Peyer's patch (tissue), 4 donors: Measurements from ENCODE around the gene SLC15A1. TPM values are rescaled to one million over a fixed set of nuclear protein-coding genes. Genes with fewer than 3 reads are reported as not detected.

Source experiments
- DNase-seq, 3 donors: peaks; one replicate each; pipeline ENCODE4 v3.0.0-alpha.2; 2017 to 2019
- H3K27ac ChIP-seq, 4 donors: fragments of 200-600 bp; sonication (generic); one replicate each; pipeline ENCODE4 v1.5.1; 2016 to 2019
- H3K27me3 ChIP-seq, 2 donors: fragments of 200-600 bp; sonication (generic); one replicate each; pipeline ENCODE4 v1.5.1; 2019
- H3K36me3 ChIP-seq, 3 donors: fragments of 200-600 bp; sonication (generic); one replicate each; pipeline ENCODE4 v1.5.1; 2016 to 2019
- H3K4me1 ChIP-seq, 4 donors: fragments of 200-600 bp; sonication (generic); one replicate each; pipeline ENCODE4 v1.5.1; 2016 to 2019
- H3K4me3 ChIP-seq, 4 donors: fragments of 200-600 bp; sonication (generic); 1 replicate in 3 of 4; 2 replicates in 1 of 4; pipeline ENCODE4 v1.5.1; 2016 to 2019; ENCODE audit warnings: mild to moderate bottlenecking in 1 of 4
- H3K9me3 ChIP-seq, 4 donors: fragments of 200-600 bp; sonication (generic); one replicate each; pipeline ENCODE4 v1.5.1; 2016 to 2019; ENCODE audit warnings: mild to moderate bottlenecking in 1 of 4
- CTCF ChIP-seq, 6 experiments: fragments of 450-650 bp in 4 of 6; fragments of 200-600 bp in 2 of 6; sonication (generic) in 1 of 6; IDR thresholded peaks; one replicate each; pipeline ENCODE4 v1.5.1; 2017 to 2019; ENCODE audit warnings: antibody characterized with exemption in 6 of 6, mild to moderate bottlenecking in 3 of 6, moderate library complexity in 1 of 6
- POLR2A ChIP-seq, 2 donors: fragments of 450-650 bp; IDR thresholded peaks; one replicate each; pipeline ENCODE4 v1.5.1; 2017; ENCODE audit warnings: antibody characterized with exemption in 2 of 2, mild to moderate bottlenecking in 2 of 2, moderate library complexity in 2 of 2
- total RNA-seq, 4 donors: library from RNA; depleted of rRNA; stranded (reverse); fragments of >200 nt; gene quantifications; one replicate each; pipeline ENCODE4 v1.1.0, GENCODE V29; 2016

The SLC15A1 gene
- total RNA-seq, 4 donors from 2014 or later = 4.1 to 732 (median 555) TPM

GRCh38 chr13:98742961-98743360, 9.5 kb downstream of the SLC15A1 start:
- H3K36me3 ChIP-seq = no peaks in the 10 kb centered on the region
- TF ChIP-seq CTCF (IDR thresholded peaks at IDR 0.05) (no peak), POLR2A (IDR thresholded peaks at IDR 0.05) (no peak)
- H3K4me3 ChIP-seq = no peak overlapping the region
- no peaks in the 10 kb centered on the region for H3K27me3 ChIP-seq
- peaks cover 0 to 27% (median 0%) of the 10 kb centered on the region in 4 donors for H3K4me1 ChIP-seq
- no peak for DNase-seq
- peak overlapping the region in 2 of 4 donors; percentile 64 to 76 for H3K27ac ChIP-seq
- peaks cover 0 to 9% (median 0%) of the 10 kb centered on the region in 4 donors for H3K9me3 ChIP-seq

GRCh38 chr13:98741741-98742435, 10.6 kb downstream of the SLC15A1 start:
- H3K4me1 ChIP-seq = peaks cover 0 to 27% (median 0%) of the 10 kb centered on the region in 4 donors
- no peak overlapping the region for H3K4me3 ChIP-seq
- DNase-seq = no peak
- TF ChIP-seq CTCF (IDR thresholded peaks at IDR 0.05) (no peak), POLR2A (IDR thresholded peaks at IDR 0.05) (no peak)
- peaks cover 0 to 9% (median 0%) of the 10 kb centered on the region in 4 donors for H3K9me3 ChIP-seq
- H3K27me3 ChIP-seq = no peaks in the 10 kb centered on the region
- H3K27ac ChIP-seq = no peak overlapping the region
- no peaks in the 10 kb centered on the region for H3K36me3 ChIP-seq

- Histone ChIP-seq H3K9me3 (peaks cover 0 to 9% (median 0%) of the 10 kb centered on the region in 4 donors), H3K27me3 (no peaks in the 10 kb centered on the region), H3K4me3 (no peak overlapping the region), H3K4me1 (peaks cover 0 to 18% (median 0%) of the 10 kb centered on the region in 4 donors), H3K36me3 (no peaks in the 10 kb centered on the region), H3K27ac (no peak overlapping the region)
- TF ChIP-seq POLR2A (IDR thresholded peaks at IDR 0.05) = no peak
- no peak for TF ChIP-seq CTCF (IDR thresholded peaks at IDR 0.05)
- DNase-seq = no peak
Observed at GRCh38 chr13:98740131-98740530, 12.3 kb downstream of the SLC15A1 start.

- Histone ChIP-seq H3K4me1 (peaks cover 0 to 18% (median 0%) of the 10 kb centered on the region in 4 donors), H3K27ac (no peak overlapping the region), H3K4me3 (no peak overlapping the region), H3K36me3 (no peaks in the 10 kb centered on the region), H3K27me3 (no peaks in the 10 kb centered on the region), H3K9me3 (peaks cover 0 to 9% (median 0%) of the 10 kb centered on the region in 4 donors)
- TF ChIP-seq POLR2A (IDR thresholded peaks at IDR 0.05) = no peak
- no peak for DNase-seq
Observed at GRCh38 chr13:98738993-98739392, 13.5 kb downstream of the SLC15A1 start.

- Histone ChIP-seq H3K27me3 (no peaks in the 10 kb centered on the region), H3K27ac (no peak overlapping the region), H3K4me1 (peaks cover 0 to 18% (median 0%) of the 10 kb centered on the region in 4 donors), H3K9me3 (peaks cover 0 to 9% (median 0%) of the 10 kb centered on the region in 4 donors), H3K36me3 (no peaks in the 10 kb centered on the region), H3K4me3 (no peak overlapping the region)
- no peak for DNase-seq
- TF ChIP-seq POLR2A (IDR thresholded peaks at IDR 0.05) (no peak), CTCF (IDR thresholded peaks at IDR 0.05) (no peak)
Observed at GRCh38 chr13:98738213-98738612, 14.3 kb downstream of the SLC15A1 start.

GRCh38 chr13:98731925-98732324, 20.5 kb downstream of the SLC15A1 start:
- no peak overlapping the region for H3K4me3 ChIP-seq
- no peak for DNase-seq
- no peaks in the 10 kb centered on the region for H3K27me3 ChIP-seq
- peak overlapping the region in 2 of 4 donors; percentile 20 to 60 for H3K27ac ChIP-seq
- peaks cover 0 to 5% (median 0%) of the 10 kb centered on the region in 3 donors for H3K36me3 ChIP-seq
- no peaks in the 10 kb centered on the region for H3K9me3 ChIP-seq
- H3K4me1 ChIP-seq = peaks cover 0 to 22% (median 0%) of the 10 kb centered on the region in 4 donors
- TF ChIP-seq CTCF (IDR thresholded peaks at IDR 0.05) (no peak), POLR2A (IDR thresholded peaks at IDR 0.05) (no peak)
